Astrocyte (in vitro differentiated cells and primary cell): ENCODE data around the gene LTBP2.

Source experiments
- EZH2 ChIP-seq: IDR thresholded peaks from 2 replicates; pipeline ENCODE4 v1.6.1; 2012; ENCODE audit warnings: mild to moderate bottlenecking, low read length, inconsistent platforms; ENCODE audit not compliant: insufficient read depth
- TF ChIP-seq, protein P1 (sequence below): IDR thresholded peaks from 2 replicates; pipeline ENCODE4 v1.5.1; 2011; ENCODE audit warnings: low read depth, mild to moderate bottlenecking, inconsistent platforms, low read length, moderate library complexity; ENCODE audit not compliant: insufficient read depth

DNA sequence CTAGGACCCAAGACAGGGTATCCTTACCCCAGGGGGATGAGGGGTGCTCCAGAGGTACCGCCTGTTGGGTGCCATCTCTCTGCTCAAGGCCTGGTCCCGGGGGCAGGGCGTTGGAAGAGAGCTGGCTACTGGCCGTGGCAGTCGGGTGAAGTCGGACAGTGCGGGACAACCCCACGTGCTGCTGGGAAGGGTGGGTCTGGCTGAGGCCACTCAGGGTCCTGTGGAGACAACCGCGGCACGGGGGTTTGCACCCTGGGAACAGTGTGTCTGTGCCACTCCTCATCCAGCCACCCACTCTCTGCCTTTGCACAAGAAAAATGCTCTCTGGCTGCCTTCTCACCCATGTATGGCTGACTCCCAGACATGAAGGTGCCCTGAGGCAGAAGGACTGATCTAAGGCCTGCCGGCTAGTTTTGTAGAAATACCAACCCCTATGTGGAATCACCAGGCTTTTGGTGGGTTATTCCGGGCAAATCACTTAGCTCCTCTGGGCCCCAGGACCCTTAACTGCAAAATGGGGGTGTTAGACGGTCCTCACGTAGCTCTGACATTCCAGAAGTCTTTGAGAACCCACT is 56.5 kb downstream of the LTBP2 start:
- TF ChIP-seq, protein P1, sequence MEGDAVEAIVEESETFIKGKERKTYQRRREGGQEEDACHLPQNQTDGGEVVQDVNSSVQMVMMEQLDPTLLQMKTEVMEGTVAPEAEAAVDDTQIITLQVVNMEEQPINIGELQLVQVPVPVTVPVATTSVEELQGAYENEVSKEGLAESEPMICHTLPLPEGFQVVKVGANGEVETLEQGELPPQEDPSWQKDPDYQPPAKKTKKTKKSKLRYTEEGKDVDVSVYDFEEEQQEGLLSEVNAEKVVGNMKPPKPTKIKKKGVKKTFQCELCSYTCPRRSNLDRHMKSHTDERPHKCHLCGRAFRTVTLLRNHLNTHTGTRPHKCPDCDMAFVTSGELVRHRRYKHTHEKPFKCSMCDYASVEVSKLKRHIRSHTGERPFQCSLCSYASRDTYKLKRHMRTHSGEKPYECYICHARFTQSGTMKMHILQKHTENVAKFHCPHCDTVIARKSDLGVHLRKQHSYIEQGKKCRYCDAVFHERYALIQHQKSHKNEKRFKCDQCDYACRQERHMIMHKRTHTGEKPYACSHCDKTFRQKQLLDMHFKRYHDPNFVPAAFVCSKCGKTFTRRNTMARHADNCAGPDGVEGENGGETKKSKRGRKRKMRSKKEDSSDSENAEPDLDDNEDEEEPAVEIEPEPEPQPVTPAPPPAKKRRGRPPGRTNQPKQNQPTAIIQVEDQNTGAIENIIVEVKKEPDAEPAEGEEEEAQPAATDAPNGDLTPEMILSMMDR, result no peak
- TF ChIP-seq EZH2, result no peak
